ENCODE data around the gene VEZT. TPM values are rescaled to one million over a fixed set of nuclear protein-coding genes. Genes with fewer than 3 reads are reported as not detected.
A peak's percentile ranks its signal among the peaks of the same experiment; 100 is the strongest.

VEZT gene
- total RNA-seq, 2 experiments from 2014 or later, result 36.9 to 52.3 TPM

- CTCF ChIA-PET, result no interaction called here
- no peaks in the 10 kb centered on the region for H3K9me3 Mint-ChIP-seq (ENCODE audit: low read depth)
- ATAC-seq (no peak), DNase-seq (no peak)
- no peak overlapping the region for H3K4me3 Mint-ChIP-seq
- no peaks in the 10 kb centered on the region for H3K4me1 Mint-ChIP-seq
- no peaks in the 10 kb centered on the region for H3K36me3 Mint-ChIP-seq
- H3K27ac Mint-ChIP-seq, result no peak overlapping the region
- H3K27me3 Mint-ChIP-seq, result no peaks in the 10 kb centered on the region
Observed at GRCh38 chr12:95335948-95336347, 118.3 kb downstream of the VEZT start.

- Mint-ChIP-seq H3K27ac (no peak overlapping the region), H3K4me3 (no peak overlapping the region), H3K27me3 (no peaks in the 10 kb centered on the region), H3K36me3 (no peaks in the 10 kb centered on the region), H3K9me3 (ENCODE audit: low read depth) (no peaks in the 10 kb centered on the region), H3K4me1 (no peaks in the 10 kb centered on the region)
- CTCF ChIA-PET, result no interaction called here
- DNase-seq (no peak), ATAC-seq (no peak)
Observed at GRCh38 chr12:95336387-95337067, 118.9 kb downstream of the VEZT start.

GRCh38 chr12:95337146-95337545 is 119.5 kb downstream of the VEZT start:
- CTCF ChIA-PET, result no interaction called here

GRCh38 chr12:95339086-95339788 is 121.6 kb downstream of the VEZT start:
- Mint-ChIP-seq H3K36me3 (no peaks in the 10 kb centered on the region), H3K9me3 (ENCODE audit: low read depth) (no peaks in the 10 kb centered on the region), H3K27me3 (no peaks in the 10 kb centered on the region), H3K27ac (no peak overlapping the region), H3K4me3 (no peak overlapping the region), H3K4me1 (no peaks in the 10 kb centered on the region)
- ATAC-seq (no peak), DNase-seq (no peak)
- CTCF ChIA-PET, result no interaction called here

More at GRCh38 chr12:95337146-95337545, 119.5 kb downstream of the VEZT start:
- Mint-ChIP-seq H3K36me3 (no peaks in the 10 kb centered on the region), H3K27me3 (no peaks in the 10 kb centered on the region), H3K9me3 (ENCODE audit: low read depth) (no peaks in the 10 kb centered on the region), H3K4me3 (no peak overlapping the region), H3K27ac (no peak overlapping the region), H3K4me1 (no peaks in the 10 kb centered on the region)
- no peak for ATAC-seq
- no peak for DNase-seq

- CTCF ChIA-PET, result no interaction called here
- Mint-ChIP-seq H3K9me3 (ENCODE audit: low read depth) (no peaks in the 10 kb centered on the region), H3K4me3 (no peak overlapping the region), H3K27me3 (no peaks in the 10 kb centered on the region), H3K36me3 (no peaks in the 10 kb centered on the region), H3K4me1 (no peaks in the 10 kb centered on the region), H3K27ac (no peak overlapping the region)
- DNase-seq (no peak), ATAC-seq (no peak)
Observed at GRCh38 chr12:95342008-95342407, 124.4 kb downstream of the VEZT start.

GRCh38 chr12:95343461-95344230 is 126.0 kb downstream of the VEZT start:
- H3K36me3 Mint-ChIP-seq, result no peaks in the 10 kb centered on the region
- no peaks in the 10 kb centered on the region for H3K4me1 Mint-ChIP-seq
- DNase-seq, result no peak
- no peak overlapping the region for H3K27ac Mint-ChIP-seq
- no peaks in the 10 kb centered on the region for H3K27me3 Mint-ChIP-seq
- H3K9me3 Mint-ChIP-seq (ENCODE audit: low read depth), result no peaks in the 10 kb centered on the region
- ATAC-seq, result no peak
- no peak overlapping the region for H3K4me3 Mint-ChIP-seq
- CTCF ChIA-PET, result no interaction called here

- CTCF ChIA-PET, result no interaction called here
- H3K27ac Mint-ChIP-seq, result no peak overlapping the region
- H3K9me3 Mint-ChIP-seq (ENCODE audit: low read depth), result no peaks in the 10 kb centered on the region
- no peaks in the 10 kb centered on the region for H3K4me1 Mint-ChIP-seq
- H3K27me3 Mint-ChIP-seq, result peaks cover 3% of the 10 kb centered on the region
- no peaks in the 10 kb centered on the region for H3K36me3 Mint-ChIP-seq
- DNase-seq (no peak), ATAC-seq (no peak)
- no peak overlapping the region for H3K4me3 Mint-ChIP-seq
Observed at GRCh38 chr12:95349291-95349690, 131.7 kb downstream of the VEZT start.

- CTCF ChIA-PET, result no interaction called here
- Mint-ChIP-seq H3K36me3 (no peaks in the 10 kb centered on the region), H3K27me3 (peaks cover 9% of the 10 kb centered on the region), H3K27ac (no peak overlapping the region), H3K4me3 (no peak overlapping the region), H3K9me3 (ENCODE audit: low read depth) (no peaks in the 10 kb centered on the region), H3K4me1 (no peaks in the 10 kb centered on the region)
- no peak for ATAC-seq
- no peak for DNase-seq
Observed at GRCh38 chr12:95351748-95352147, 134.1 kb downstream of the VEZT start.

Small RNA genes within 50 kb of the gene (microRNA-seq; reads per million reads assigned to microRNA genes)
- gene MIR331 (174 reads per million, percentile 72 among the genes with 10 or more reads in this experiment), gene MIR3685 (not detected)

Other genes starting within 250 kb of the VEZT start
- 100 to 1,000 TPM; 143 to 148 TPM for gene NDUFA12, start 214.1 kb upstream of the VEZT start, total RNA-seq
- gene NR2C1, start 144.2 kb upstream of the VEZT start, total RNA-seq, result 10 to 100 TPM; 35.5 to 40.9 TPM
- under 1 TPM; 0.56 to 0.91 TPM for gene FGD6, start 340 bp upstream of the VEZT start, total RNA-seq

All from activated CD8-positive, alpha-beta memory T cell treated with anti-CD3 and anti-CD28 coated beads, Interleukin-2, amount 10 ng/mL, durations not matched to agents 7 days and 5 days (primary cell).